HG02973 (cell line): Measurements from ENCODE around the gene AHR.
"Not testable (repeated sequence)": the region's sequence is repeated elsewhere in the genome, so short reads cannot be mapped to it uniquely, and the experiment has no call there.

Experiments used
- ATAC-seq: cut with Tn5 transposase; IDR thresholded peaks from one replicate; pipeline ENCODE4 v1.9.1; 2021; ENCODE audit warnings: moderate library complexity; ENCODE audit not compliant: unreplicated experiment

The AHR gene

DNA sequence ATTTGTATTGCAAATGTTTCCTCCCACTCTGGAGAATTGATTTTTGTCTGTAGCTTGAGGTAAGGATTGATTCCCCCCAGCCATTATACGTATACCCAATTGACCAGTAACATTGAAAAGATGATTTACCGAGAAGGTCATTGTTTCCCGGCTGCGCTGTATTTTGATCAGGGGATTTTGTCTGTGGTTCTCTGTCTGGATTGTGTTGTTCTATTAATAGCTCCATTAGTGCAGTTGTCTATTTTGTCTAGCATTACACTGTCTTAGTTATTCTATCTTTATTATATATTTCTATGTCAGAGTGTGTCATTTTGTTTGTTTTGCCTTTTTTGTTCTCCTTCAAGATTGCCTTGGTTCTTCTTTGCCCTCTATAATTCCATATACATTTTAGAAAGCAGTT is 37.7 kb downstream of the AHR start:
- ATAC-seq, result no peak

DNA sequence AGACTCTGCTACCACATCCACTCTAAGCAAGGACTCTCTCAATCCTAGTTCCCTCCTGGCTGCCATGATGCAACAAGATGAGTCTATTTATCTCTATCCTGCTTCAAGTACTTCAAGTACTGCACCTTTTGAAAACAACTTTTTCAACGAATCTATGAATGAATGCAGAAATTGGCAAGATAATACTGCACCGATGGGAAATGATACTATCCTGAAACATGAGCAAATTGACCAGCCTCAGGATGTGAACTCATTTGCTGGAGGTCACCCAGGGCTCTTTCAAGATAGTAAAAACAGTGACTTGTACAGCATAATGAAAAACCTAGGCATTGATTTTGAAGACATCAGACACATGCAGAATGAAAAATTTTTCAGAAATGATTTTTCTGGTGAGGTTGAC is 40.7 kb downstream of the AHR start:
- no peak for ATAC-seq

DNA sequence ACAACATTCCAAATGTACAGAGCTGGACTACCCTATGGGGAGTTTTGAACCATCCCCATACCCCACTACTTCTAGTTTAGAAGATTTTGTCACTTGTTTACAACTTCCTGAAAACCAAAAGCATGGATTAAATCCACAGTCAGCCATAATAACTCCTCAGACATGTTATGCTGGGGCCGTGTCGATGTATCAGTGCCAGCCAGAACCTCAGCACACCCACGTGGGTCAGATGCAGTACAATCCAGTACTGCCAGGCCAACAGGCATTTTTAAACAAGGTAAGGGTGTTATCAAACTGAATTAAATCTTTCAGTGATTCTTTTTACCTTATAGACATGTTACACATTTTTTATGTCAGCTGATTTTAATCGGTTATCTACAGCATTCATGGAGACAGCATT is 41.5 kb downstream of the AHR start:
- no peak for ATAC-seq

DNA sequence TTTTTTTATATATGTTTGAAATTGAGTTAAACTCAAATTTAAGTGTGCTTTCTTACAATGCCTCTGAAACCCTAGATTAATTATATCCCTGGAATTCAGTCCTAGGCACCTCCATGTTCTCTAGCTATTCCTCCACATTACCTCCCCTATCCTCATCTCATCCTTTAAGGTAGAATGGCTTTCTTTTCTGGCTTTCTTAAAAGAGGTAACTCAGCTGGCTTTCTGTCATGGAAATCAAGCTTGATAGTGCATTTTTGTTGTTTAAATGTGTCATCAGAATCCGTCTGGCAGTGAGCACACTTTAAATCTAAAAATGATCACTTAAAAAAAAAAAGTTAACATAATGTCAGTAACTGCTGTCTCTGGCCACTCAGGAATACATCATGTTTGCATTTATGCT is 42.2 kb downstream of the AHR start:
- no peak for ATAC-seq

DNA sequence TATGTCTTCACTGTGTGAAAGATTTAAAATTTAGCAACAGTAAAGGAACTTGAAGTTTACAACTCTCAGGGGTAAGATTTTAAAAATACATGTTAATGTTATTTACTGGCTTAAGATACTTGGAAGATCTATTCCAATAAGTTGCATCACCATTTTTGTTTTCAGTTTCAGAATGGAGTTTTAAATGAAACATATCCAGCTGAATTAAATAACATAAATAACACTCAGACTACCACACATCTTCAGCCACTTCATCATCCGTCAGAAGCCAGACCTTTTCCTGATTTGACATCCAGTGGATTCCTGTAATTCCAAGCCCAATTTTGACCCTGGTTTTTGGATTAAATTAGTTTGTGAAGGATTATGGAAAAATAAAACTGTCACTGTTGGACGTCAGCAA is 44.3 kb downstream of the AHR start:
- no peak for ATAC-seq

DNA sequence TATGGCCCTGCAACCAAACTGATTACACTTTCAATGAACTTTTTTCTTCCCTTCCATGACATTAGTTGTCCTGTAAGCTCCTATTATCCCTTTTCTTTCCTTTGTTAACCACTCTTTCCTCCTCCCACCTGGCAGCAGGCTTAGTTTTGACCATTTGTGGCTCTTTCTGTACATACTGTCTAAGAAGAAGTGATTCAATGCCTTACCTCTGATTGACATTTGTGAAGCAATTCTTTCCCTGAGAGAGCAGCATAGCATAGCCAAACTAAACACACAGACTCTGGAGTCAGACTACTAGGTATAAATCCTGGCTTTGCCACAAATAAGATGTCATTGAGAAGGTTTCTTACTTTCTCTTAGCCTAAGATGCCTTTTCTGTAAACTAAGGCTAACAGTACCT is 48.9 kb downstream of the AHR start:
- no peak for ATAC-seq

DNA sequence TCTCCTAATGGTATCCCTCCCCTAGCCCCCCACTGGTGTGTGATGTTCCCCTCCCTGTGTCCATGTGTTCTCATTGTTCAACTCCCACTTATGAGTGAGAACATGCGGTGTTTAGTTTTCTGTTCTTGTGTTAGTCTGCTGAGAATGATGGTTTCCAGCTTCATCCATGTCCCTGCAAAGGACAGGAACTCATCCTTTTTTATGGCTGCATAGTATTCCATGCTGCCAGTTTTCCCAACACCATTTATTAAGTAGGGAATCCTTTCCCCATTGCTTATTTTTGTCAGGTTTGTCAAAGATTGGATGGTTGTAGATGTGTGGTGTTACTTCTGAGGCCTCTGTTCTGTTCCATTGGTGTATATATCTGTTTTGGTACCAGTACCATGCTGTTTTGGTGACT is 50.5 kb downstream of the AHR start:
- not testable (repeated sequence) for ATAC-seq

DNA sequence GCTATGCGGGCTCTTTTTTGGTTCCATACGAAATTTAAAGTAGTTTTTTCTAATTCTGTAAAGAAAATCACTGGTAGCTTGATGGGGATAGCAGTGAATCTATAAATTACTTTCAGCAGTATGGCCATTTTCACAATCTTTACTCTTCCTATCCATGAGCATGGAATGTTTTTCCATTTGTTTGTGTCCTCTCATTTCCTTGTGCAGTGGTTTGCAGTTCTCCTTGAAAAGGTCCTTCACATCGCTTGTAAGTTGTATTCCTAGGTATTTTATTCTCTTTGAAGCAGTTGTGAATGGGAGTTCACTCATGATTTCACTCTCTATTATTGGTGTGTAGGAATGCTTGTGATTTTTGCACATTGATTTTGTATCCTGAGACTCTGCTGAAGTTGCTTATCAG is 51.9 kb downstream of the AHR start:
- not testable (repeated sequence) for ATAC-seq

DNA sequence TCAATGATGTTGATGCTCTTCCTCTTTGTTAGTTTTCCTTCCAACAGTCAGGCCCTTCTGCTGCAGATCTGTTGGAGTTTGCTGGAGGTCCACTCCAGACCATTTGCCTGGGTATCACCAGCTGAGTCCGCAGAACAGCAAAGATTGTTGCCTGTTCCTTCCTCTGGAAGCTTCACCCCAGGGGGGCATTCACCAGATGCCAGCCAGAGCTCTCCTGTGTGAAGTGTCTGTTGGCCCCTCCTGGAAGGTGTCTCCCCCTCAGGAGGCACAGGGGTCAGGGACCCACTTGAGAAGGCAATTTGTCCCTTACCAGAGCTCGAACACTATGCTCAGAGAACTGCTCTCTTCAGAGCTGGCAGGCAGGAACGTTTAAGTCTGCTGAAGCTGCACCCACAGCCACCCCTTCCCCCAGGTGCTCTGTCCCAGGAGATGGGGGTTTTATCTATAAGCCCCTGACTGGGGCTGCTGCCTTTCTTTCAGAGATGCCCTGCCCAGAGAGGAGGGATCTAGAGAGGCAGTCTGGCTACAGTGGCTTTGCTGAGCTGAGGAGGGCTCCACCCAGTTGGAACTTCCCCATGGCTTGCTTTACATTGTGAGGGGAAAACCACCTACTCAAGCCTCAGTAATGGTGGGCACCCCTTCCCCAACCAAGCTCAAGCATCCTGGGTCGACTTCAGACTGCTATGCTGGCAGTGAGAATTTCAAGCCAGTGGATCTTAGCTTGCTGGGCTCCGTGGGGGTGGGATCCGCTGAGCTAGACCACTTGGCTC is 55.4 kb downstream of the AHR start:
- ATAC-seq, result not testable (repeated sequence)

DNA sequence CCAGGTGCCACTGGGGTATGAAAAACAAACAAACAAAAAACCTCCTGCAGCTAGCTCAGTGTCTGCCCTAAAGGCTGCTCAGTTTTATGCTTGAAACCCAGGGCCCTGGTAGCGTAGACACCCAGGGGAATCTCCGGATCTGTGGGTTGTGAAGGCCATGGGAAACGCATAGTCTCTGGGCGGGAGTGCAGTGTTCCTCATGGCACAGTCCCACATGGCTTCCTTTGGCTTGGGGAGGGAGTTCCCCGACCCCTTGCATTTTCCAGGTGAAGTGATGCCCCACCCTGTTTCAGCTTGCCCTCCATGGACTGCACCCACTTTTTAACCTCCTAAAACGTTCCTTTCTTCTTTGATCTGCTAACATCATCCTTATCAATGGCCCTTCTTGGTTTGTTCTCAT is 56.0 kb downstream of the AHR start:
- ATAC-seq, result no peak

DNA sequence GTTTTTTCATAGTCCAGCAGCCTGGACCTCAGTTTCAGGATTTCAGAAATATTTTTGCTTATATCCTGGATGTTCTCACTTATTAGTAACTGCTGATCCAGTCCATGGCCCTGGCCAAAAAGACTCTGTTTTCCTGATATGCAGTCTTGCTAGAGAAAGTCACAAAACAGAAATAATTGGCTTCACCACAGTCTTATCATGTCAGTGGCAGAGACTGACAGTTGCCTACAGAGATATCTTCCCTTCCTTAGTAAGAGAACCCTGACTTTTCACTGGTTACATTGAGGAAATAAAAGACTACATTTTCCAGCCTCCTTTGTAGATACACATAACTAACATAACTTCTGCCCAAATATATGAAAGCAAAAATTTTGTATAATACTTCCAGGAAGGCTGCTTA is 56.6 kb downstream of the AHR start:
- ATAC-seq, result no peak

DNA sequence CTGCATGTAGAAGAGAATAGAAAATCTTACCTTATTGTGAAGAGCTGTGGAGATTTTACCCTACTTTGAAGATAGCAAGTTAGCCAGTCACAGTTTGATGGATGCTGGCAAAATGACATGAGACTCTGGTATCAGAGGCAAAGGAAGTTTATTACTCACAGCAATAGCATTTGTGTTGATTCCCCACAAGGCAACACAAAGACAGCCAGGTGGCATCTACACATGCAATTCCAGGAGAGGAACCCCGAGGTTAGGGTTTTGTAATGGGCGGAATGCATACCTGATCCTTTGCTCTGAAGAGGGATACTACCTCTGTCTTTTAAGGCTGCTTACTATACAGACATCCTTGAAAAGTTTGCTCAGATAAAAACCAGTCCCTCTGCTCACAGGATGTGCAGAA is 59.5 kb downstream of the AHR start:
- no peak for ATAC-seq

DNA sequence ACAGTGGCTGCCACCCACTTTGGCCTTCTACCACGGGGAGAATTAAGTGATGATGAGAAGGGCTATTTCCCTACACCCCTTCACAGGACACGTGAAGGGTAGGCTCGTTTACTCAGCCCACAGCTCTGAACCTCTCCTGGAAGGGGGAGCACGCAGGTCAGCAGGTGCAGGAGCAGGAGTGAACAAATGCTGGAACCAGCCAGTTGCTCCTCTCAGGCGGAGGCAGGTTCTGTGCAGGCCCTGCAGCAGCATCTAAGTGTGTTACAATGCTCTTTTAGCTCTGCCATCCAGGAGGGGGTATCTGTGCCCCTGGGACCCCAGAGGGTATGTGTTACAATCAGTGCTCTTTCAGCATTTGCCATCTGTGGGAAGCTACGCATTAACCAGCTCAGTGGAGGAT is 61.2 kb downstream of the AHR start:
- no peak for ATAC-seq

DNA sequence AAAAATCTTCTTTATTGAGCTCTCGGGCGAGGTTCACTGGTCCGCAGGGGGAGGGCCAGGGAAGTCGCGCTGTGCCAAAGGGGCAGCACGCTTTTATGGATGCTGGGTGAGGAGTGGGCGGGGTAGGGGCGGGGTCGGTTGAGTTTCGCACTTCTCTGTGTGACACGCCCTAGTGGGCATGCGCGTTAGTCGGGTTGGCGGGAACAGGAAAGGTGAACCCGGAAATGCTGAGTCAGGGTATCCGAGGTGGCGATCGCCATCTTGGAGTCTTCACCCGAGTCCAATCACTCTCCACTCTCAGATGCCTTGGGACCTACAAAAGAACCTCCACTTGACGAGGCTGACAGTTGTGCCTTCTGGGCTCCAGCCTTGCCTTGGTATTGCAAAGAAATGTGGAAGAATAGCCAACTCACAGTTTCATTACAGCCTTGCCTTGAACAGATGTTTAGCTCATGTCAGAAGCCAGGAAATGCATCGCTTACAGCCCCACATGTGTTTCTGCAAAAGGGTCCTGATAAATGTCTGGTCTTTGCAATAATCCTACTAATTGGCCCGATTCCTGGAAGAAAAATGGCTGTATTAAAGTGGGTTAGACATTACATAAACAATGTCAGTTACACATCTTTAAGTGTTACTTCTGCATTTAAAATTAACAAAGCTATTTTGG is 64.1 kb downstream of the AHR start:
- ATAC-seq, result no peak

DNA sequence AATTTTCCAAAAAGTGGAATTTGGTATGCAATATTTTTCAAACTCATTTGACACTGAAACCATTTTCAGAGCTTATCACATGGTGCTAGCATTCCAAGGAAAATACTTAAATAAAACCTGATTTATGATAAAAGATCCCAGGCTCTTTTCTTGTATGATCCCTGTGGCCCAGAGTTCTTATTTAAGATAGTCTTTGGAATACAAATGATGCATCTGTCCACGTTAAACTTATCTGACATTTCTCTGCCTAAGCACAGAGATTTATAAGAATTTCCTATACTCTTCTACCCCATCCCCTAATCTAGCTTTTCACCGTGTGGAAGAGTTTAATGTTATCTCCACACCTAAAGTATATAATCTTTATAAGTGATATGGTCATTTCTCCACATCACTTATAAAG is 66.2 kb downstream of the AHR start:
- no peak for ATAC-seq

DNA sequence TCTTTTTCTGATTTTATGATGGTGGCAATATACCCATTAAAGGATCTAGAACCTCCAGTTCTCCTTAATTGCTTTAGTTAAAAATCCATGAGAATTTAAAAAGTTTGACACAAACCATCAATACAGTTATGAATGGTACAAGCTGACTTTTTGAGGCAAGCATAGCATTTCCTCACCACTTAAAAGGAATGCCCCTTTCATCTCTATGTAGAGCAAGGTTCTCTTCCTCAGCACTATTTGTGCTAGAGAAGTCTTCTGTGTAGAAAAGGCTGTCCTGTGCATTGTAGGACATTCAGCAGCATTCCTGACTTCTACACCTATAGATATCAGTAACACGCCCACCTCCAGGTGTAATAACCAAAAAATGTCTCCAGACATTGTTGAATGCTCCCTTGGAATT is 67.3 kb downstream of the AHR start:
- no peak for ATAC-seq

DNA sequence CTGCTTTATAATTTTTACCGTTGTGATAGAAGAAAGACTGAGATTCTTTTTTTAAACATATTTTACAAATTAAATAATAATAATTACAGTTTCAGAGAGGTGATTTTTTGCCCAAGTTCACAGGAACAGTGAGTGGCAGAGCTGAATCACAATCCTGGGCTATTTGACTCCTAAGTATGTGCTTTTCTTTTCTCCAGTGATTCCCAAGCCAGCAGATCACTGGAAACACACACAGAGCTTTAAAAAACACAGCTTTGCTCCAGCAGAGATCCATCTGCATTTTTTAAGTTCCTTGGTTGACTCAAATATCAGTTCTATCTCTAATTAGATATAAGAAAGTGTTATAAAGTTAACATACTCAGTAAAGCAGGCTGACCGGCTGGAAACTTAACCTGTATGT is 69.0 kb downstream of the AHR start:
- ATAC-seq, result no peak

DNA sequence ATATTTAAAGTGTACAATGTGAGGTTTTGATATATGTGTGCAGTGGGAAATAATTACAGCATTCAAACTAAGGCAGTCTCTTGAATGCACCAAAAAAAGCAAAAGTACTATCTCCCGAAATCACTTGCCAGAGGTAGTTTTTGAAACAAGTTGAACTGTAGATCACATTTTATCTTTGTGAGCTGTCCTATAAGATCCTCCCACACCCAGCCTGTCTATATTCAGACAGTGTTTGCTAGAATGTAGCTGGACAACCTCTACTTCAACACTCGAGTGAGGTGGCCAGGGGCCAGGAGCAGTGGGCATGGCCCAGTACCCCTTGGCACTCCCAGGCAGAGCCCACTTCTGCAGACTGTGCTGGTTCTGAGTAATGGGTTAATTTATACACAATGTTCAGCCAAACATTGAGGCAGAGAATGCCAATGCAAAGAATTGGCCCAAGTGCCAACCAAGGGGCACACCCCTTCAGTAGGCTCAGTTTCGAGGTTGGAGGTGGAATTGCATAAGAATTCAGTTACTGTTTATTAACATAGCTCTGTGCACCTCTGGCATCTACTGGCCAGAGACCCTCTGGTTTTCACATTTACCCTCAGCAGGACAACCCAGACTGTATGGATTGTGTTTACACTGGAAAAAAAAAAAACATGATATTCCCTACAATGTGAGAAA is 70.5 kb downstream of the AHR start:
- ATAC-seq, result no peak

DNA sequence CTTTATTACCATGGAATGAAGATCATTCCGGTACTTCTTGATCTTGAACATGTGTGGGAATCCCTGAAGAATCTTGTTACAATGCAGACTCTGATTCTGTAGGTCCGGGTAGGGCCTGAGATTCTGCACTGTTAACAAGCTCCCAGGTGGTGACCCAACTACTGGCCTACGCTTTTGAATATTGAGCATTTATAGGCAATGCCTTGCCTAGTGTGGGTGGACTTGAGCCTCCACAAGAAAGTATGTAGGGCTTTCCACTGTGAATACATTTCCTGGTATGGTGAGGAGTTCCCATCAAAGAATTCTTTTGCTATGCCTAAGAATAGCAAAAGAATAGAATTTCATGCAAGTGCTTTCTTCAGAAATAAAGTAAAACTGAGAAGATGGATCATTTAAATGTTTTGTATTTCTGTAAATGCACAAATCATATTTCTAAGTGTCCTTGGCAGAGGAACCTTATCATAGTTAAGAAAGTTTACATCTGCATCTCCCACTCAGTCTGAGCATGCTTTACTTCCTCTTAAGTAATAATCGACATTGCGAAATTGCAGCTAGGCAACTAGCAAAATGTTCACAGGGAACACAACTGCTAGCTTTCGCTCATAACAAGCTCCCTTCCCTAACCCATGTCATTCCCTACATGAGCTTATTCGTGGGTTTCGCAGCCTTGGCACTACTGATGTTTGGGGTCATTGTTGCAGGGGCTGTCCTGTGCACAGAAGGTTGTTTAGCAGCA is 71.4 kb downstream of the AHR start:
- no peak for ATAC-seq

DNA sequence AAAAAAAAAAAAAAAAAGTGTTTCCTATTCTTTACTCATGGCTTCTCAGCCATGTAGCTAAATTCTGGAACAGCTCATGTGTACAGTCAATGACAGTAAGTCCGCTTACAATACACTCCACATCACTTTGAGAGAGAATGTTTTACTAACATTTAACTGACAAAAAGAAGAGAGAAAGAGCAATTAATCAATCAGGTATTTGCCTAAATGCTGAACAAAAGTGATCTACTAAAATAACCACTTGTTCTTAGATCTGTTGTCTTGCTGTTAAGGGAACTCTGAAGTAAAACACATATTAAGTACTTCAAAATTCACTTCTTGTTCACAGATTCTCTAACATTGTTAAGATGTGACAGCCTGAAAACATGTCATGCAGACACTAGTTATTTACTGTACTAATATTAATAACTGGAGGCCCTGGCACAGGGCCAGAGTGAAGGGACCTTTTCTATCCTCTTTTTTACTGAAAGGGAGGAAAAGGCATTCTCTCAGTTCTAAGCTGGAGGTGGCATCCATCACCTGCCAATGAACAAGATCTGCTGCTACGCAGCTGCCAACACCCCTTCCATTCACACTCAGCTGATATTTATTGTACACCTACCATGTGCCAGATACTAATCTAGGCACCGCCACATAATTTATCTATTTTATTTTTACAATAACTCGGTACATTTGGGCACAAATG is 72.6 kb downstream of the AHR start:
- no peak for ATAC-seq
